Skeletal muscle satellite cell (primary cell): ENCODE results near the gene TBRG1. TPM values are rescaled to one million over a fixed set of nuclear protein-coding genes. Genes with fewer than 3 reads are reported as not detected.

Experiments
- small RNA-seq: library from RNA; depleted of rRNA; stranded (forward); fragments of <200 nt; gene quantifications from one replicate; pipeline ENCODE3, GENCODE V24; 2012

The TBRG1 gene

Small RNAs within 50 kb of the gene (small RNA-seq; reads per million reads assigned to genes)
- gene RNA5SP352, result not detected
